HG03442 (cell line): ENCODE data around the gene CUL3.
"Not testable (repeated sequence)": the region's sequence is repeated elsewhere in the genome, so short reads cannot be mapped to it uniquely, and the experiment has no call there.

Experiments used
- ATAC-seq: cut with Tn5 transposase; IDR thresholded peaks from one replicate; pipeline ENCODE4 v1.9.1; 2021; ENCODE audit warnings: mild to moderate bottlenecking, moderate library complexity; ENCODE audit not compliant: unreplicated experiment

CUL3 gene

DNA sequence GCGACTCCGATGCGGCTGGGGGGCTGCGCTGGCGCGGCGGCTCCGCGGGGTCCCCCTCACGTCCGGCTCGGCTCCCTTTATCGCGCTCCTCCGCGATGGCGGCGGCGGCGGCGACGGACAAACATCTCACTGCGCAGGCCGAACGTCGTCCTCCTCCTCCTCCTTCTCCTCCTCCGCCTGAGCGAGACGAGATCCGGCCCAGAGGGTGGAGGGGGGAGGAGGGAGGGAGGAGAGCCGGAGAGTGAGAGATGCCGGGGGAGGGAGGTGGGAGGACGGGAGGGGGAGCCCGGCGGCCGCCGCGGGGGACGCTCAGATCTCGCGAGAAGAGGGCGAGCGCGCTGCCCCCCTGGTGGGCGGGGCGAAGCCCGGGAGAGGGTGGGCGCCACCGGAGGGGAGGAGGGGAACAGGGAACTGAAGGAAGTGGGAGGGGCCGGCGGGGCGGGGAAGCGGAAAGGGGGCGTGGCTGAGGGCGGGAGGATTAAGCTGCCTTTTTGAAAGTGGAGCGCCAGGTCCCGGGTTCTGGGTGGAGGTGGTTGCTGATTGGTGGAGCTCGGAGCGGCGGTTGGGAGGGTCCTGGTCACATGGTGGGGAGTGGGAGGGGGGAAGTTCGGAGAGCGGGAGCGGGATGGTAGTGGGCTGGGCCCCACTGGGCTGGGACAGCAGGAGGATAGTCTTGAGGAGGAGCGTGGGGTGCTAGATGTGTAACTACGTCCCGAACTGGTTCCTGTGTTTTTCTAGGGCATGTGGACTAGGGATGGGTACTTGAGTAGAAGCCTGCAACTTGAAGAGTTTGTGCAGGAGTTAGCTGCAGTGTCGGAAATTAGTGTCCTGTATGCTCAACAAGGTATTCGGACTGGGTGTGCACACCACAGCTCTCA, at the start of gene CUL3:
TSS of gene CUL3 (minus strand) at position 153 of the 878 bp plus-strand sequence. CDS start 354 bp downstream, outside the sequence.
- peak; percentile 68 for ATAC-seq

DNA sequence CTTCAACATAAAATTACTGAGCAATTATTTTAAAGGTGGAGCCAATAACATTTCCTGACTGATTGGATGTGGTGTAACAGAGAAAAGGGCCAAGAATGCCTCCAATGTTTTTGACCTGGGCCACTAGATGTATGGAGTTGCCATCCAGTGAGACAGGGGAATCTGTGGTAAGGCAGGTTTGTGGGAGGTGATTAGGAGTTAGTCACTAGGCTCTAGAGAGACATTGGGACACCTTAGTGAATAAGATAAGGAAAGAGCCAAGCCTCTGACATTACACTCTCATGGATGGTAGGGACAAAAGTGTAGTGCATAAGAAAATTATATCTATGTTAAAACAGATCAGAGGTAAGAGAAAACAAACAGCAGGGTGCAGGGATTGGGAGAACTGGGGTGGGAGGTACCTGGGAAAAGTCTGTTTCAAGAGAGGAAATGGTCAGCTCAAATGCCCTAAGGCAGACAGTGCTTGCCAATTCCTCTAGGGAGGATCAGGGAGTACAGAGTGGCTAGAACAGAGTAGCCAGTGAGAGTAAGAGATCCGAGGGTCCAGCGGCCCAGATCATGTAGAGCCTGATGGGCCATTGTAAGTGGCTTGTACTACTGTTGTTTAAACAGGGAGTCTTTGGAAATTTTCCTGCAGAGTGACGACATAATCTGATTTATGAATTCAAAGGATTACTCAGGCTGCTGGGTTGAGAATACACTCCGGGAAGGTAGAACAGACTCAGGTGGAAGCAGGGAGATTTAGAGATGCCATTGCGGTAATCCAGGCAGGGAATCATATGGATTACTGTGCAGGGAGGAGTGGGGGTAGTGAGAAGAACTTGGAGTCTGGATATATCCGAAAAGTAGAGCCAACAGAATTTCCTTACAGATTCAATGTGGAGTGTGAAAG, 45.7 kb upstream of the CUL3 start:
- no peak for ATAC-seq

DNA sequence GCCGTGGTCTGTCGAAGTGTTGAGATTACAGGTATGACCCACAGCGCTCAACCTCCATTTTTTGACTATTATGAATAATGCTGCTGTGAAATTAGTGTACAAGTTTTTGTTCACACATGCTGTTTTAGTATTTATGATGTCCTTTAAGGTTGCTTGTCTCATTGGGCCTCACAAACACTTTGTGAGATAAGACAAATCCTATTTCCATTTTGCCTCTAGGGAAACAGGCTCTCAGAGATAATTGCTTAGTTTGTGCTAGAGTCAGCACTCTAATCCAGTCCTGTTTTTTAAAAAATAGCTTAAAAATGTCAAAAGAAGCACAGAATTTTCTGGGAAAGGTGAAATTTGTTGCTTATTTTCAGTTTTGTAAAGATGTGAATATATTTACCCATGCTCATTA, 43.3 kb upstream of the CUL3 start:
- ATAC-seq = no peak

DNA sequence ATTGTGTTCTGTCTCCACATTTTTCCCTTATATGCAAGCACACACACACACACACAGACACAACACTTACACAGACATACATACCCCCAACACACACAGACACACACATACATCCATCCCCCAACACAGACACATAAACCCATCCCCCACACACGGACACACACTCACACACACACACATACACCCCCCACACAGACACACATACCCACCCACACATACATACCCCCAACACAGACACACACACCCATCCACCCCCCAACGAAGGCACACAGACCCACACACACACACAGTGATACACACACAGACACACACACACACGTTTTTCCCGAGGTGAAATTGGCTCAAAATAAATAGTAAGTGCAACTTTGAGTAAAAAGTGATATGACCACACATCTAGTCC, 41.6 kb upstream of the CUL3 start:
- ATAC-seq = no peak

DNA sequence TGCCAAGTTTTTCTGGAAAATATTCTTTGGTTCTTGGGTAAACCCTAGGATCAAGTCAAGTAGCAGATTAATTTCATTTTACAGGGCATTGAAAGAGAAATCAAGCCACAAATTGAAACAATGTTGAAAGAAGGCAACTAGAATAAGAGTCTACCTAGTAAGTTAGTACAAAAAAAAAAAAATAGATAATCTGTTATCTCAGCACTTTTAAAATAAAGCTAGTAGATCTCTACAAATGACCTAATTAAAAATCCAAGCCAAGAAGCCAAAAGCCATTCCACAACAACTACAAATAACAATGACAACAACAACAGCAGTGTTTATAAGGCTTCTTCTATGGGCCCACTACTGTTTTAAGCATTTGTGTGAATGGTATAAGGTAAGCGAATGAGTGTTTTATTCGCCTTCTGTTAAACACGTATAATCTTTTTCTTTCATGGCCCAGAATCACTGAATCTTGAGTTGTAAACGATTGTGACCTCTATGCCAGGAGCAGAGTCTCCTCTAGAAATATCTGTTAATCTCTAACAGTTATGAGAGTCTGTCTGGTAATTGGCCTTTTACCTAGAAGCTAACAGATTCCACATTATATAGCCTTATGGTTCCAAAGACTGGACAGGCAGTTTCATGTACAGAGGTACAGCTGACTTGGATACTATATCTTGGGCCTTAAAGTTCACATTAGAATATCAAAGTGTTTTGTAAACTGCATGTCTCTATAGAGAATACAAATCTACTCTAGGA, 28.6 kb upstream of the CUL3 start:
- ATAC-seq = no peak

DNA sequence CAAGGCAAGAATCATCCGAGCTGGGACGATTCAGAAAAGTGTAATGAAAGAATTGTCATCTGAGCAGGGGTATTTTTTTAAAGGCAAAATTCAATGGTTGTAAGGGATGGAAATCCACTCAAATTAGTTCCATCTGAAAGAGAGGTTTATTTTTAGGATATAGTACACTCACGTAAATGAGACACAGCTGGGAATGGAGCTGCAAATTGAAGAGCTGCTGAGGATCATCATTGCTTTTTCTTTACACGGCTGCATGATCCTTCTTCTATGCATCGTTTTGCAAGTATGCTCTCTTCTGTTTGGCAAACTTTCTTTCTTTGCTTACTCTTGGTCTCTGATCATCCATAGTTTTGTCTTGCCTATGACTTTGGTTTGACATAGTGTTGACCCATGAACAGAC, 27.4 kb upstream of the CUL3 start:
- no peak for ATAC-seq

DNA sequence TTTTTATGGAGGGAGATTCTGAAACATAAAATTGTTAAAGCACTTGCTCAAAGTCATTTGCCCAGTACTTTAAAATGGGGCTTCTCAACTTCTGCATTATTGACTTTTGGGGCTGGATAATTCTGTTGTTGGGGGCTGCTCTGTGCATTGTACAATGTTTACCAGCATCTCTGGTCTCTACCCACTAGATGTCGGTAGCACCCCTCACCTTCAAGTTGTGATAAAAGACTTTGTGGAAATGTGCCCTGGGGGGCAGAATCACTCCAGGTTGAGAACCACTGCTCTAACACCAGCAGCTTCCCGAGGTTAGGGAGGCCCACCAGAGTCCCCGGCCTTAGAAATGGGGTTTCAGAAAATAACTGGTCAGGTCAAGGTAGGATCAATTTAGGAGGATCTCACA, 26.8 kb upstream of the CUL3 start:
- no peak for ATAC-seq

DNA sequence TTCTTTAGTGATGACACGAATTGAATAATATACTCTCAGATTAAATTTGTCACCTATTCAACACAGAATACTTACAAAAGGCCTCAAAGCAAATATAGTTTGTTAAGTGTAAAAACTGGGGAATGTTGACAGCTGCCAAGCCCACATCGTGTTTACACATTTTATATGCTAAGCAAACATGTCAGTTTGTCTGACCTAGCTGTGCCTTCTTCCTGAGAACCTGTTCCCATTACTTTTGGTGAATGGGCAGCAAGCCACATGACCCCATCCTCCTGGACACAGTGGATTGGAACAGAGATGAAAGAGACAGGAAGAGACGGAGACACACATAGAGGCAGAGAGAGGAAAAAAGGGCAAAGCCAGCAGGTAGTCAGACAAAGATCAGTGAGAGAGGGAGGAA, 22.9 kb upstream of the CUL3 start:
- no peak for ATAC-seq

DNA sequence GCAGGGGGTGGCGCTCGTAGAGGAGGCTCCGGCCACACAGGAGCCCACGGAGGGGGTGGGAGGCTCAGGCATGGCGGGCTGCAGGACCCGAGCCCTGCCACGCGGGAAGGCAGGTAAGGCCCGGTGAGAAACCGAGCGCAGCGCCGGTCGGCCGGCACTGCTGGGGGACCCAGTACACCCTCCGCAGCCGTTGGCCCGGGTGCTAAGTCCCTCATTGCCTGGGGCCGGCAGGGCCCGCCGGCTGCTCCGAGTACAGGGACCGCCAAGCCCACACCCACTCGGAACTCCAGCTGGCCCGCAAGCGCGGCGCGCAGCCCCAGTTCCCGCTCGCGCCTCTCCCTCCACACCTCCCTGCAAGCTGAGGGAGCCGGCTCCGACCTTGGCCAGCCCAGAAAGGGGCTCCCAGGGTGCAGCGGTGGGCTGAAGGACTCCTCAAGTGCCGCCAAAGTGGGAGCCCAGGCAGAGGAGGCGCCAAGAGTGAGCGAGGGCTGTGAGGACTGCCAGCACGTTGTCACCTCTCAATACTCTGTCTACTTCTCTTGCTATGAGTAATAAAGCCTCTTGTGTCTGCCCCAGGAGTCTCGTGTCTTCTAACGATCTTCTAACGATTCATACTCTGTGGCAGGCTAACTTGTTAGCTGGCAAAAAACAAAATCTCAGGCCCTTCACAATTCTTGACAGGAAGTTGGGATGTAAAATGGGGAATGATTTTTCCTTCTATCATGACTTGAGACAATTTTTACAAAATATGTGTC, 18.8 kb upstream of the CUL3 start:
- ATAC-seq = not testable (repeated sequence)

DNA sequence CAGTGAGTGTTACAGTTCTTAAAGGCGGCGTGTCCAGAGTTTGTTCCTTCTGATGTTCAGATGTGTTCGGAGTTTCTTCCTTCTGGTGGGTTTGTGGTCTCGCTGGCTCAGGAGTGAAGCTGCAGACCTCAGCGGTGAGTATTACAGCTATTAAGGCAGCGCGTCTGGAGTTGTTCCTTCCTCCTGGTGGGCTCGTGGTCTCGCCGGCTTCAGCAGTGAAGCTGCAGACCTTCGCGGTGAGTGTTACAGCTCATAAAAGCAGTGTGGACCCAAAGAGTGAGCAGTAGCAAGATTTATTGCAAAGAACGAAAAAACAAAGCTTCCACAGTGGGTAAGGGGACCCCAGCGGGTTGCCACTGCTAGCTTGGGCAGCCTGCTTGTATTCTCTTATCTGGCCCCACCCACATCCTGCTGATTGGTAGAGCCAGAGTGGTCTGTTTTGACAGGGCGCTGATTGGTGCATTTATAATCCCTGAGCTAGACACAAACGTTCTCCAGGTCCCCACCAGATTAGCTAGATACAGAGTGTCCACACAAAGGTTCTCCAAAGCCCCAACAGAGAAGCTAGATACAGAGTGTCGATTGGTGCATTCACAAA, 17.7 kb upstream of the CUL3 start:
- ATAC-seq = not testable (repeated sequence)

DNA sequence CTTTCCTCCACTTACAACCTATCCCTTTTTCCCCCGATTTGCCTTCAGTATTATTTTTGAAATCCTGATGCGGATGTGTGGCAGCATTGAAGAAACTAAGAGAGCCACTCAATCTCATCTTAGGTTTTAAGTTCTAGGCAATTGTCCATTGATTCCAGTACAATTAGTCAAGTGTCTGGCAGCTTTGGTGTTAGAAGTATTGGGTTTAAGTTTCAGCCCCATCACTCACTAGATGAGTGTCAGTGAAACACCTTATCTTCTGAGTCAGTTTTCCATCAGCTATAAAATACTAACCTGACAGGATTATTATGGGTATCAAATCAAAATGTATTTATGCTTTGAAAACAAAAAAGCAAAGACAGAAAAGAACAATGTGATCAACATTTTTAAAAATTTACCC, 16.8 kb upstream of the CUL3 start:
- ATAC-seq = no peak

DNA sequence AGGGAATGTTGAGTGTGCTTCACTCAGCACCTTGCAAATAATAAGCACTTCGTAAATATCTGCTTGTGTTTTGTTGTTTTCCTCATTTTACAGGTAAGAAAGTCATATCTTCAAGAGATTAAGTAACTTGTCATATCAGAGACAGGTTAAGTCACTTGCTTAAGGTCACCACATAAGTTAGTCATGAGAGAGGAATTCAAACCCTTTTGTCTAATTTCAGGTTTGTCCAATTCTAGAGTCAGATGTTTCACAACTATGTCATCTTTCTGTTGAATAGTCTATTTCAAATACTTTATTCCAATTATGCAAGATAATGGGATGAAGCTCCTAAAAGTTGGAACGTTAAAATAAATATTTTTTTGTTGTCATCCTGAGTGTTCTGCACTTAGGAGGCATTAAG, 13.5 kb upstream of the CUL3 start:
- ATAC-seq = no peak

DNA sequence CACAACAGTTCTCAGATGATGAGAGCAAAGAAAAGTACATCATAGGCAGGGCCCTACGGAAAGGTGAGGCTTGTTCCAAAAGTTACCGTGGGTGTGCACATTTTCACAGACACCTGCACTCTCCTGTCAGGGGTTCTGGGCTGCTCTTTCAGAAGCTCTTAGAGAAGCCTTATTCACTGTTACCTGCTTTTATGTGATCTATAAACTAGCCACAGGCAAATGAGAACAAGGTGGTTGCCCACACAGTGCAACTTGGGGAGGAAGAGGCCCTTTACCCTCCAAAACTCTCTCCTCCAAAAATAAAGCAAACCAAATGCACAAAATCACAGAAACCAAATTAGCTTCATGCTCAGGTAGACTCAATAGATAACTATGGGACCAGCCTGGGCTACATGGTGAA, 11.1 kb upstream of the CUL3 start:
- ATAC-seq = peak; percentile 58

DNA sequence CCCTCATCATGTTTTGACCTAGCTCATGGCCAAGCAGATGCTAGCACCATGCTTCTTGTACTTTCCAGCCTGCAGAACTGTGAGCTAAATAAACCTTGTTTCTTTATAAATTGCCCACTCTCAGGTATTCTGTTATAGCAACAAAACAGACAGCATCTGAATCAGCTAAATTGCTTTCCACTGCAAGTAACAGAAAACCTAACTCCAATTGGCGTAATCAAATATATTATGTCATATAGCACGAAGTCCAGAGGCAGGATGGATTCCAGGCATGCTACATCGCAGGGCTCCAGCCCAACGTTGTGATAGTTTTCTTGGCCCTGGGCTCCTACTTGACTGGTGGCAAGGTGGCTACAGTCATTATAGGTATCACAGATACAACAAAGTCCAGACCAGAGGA, 10.4 kb upstream of the CUL3 start:
- no peak for ATAC-seq

DNA sequence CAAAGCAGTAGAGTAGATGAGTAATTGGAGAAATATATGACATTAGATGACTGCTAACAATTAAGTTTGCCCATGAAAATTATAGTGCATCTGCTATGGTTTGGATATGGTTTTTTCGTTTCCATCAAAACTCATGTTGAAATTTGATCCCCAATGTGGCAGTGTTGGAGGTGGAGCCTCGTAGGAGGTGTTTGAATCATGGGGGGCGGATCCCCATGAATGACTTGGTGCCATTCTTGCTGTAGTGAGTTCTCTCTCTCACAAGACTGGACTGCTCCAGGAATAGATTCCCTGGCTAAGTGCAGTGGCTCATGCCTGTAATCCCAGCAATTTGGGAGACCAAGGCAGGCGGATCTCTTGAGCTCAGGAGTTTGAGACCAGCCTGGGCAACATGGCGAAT, 9.7 kb upstream of the CUL3 start:
- no peak for ATAC-seq

DNA sequence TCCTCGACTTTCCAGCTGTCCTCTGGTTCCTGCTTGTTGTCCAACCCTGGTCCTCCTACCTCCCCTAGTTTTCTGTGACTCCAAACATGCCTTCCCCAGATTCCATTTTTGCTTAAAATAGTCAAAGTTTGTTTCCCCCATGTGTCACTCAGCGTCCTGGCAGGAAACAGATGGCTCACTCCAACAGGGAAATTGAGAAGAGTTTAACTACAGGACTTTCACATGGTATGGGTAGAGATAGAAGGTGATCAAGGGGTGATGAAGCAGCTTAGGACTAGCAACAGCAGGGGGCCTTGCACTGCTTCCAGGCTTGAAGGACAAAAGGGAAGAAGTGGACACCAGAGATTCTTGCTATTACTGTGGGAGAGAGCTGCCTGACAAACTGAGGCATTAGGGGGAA, 6.1 kb upstream of the CUL3 start:
- no peak for ATAC-seq

DNA sequence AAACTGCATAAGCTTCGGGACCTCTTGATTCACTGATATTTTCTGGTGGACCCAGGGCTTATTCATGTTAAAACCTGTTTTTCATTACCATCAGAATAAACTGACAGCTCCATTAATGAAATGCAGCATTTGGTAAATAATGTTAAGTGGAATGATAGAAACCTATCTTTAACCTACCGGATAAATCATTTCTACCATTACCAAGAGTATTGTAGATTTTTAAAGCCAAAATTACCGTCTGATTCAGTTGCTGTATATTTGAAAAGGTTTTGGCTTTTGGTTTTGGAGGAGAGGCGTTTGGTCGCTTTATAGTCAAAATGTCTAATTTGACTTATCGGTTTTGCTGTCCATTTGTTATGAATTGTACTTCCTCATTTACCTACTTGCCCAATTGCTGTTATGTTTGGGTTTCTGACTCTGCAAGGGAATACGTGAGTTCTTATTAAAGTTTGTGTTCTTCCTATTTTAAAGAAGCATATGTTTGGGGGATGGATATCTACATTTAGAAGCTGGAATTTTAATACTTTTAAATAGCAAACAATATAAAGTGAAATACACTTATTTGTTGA, 1.0 kb upstream of the CUL3 start:
- no peak for ATAC-seq

DNA sequence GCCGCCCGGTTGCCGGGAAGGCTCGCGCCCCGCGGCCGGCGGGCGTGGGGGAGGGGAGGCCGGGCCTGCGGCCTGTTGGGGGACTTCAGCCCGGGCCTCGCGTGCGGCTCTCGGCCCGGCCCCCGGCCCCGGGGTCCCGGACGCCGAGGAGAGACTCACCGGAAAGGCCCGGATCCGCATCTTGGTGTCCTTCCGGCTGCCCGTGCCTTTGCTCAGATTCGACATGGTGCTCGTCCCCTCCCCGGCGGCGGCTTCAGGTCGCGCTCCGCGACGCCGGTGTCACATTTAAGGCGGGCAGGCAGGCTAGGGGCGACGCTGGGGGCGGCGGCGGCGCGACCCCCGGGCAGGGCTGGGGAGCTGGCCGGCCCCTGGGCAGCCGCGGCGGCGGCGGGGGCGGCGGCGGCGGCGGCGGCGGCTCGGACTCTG, 365 bp downstream of the CUL3 start:
- ATAC-seq = peak; percentile 32

DNA sequence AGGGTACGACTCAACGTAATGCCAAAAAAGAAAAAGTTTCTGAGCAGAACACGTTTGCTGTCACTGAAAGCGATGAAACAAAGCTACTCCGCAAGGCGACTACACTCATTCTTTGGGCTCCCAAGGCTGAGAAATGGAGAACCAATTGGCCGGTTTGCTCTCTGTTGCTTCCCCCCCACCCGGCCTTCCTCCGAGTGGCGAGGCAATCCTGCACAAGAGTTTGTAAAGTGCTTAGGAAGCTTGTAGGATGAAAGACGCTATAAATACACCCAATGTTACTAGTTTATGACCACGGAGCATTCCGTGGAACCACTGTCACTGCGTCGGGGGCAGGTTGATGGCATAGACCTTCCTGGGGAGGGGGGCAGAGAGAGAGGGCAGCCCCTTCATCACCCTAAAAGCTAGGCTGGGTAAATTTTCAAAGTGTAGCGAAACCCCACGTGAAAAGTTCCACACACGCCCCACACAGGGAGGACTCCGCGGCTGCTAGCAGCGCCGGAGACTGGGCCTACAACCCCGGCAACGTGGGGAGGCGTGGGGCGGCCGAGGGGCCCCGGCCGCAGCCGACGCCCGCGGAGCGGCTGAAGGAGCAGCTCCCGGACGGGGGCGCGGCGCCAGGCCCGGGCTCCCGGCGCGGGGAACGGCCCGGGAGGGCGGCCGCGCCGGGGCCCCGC, 915 bp downstream of the CUL3 start:
- peak; percentile 1 for ATAC-seq
